Middle frontal gyrus (tissue), 1 donor: ENCODE data around the gene SMPD4.
"Not testable (repeated sequence)": the region's sequence is repeated elsewhere in the genome, so short reads cannot be mapped to it uniquely, and the experiment has no call there.

ENCODE experiments used
- DNase-seq: peaks from one replicate; pipeline ENCODE4 v3.0.0-alpha.2; 2015; ENCODE audit warnings: low spot score; ENCODE audit errors: extremely low spot score

SMPD4 gene

GRCh38 chr2:130157825-130158514 is 23.4 kb downstream of the SMPD4 start:
- not testable (repeated sequence) for DNase-seq

GRCh38 chr2:130157354-130157753 is 24.0 kb downstream of the SMPD4 start:
- not testable (repeated sequence) for DNase-seq

GRCh38 chr2:130156624-130157004 is 24.8 kb downstream of the SMPD4 start:
- DNase-seq: no peak

- DNase-seq: not testable (repeated sequence)
Observed at GRCh38 chr2:130155956-130156623, 25.3 kb downstream of the SMPD4 start.

- DNase-seq: no peak
Observed at GRCh38 chr2:130154773-130155765, 26.3 kb downstream of the SMPD4 start.

GRCh38 chr2:130154423-130154770 is 27.0 kb downstream of the SMPD4 start:
- not testable (repeated sequence) for DNase-seq

- DNase-seq: not testable (repeated sequence)
Observed at GRCh38 chr2:130153721-130154422, 27.5 kb downstream of the SMPD4 start.

GRCh38 chr2:130152816-130153595 is 28.4 kb downstream of the SMPD4 start:
- no peak for DNase-seq

- not testable (repeated sequence) for DNase-seq
Observed at GRCh38 chr2:130152136-130152815, 29.1 kb downstream of the SMPD4 start.

- not testable (repeated sequence) for DNase-seq
Observed at GRCh38 chr2:130151145-130151512, 30.3 kb downstream of the SMPD4 start.

- DNase-seq: no peak
Observed at GRCh38 chr2:130150181-130151144, 30.9 kb downstream of the SMPD4 start.

GRCh38 chr2:130148515-130148914 is 32.9 kb downstream of the SMPD4 start:
- not testable (repeated sequence) for DNase-seq

GRCh38 chr2:130145006-130145414 is 36.4 kb downstream of the SMPD4 start, which contains the start of gene CCDC74B:
Gene CCDC74B, minus strand, starts transcription at chr2:130145112. Its CDS starts 116 bp downstream, at chr2:130144996.
- DNase-seq: not testable (repeated sequence)

GRCh38 chr2:130143266-130144039 is 37.9 kb downstream of the SMPD4 start:
- DNase-seq: not testable (repeated sequence)

- DNase-seq: not testable (repeated sequence)
Observed at GRCh38 chr2:130142396-130143265, 38.8 kb downstream of the SMPD4 start.

- not testable (repeated sequence) for DNase-seq
Observed at GRCh38 chr2:130141645-130142370, 39.6 kb downstream of the SMPD4 start.
